HEK293 (cell line): ENCODE measurements around the gene ABR.
"Not testable (repeated sequence)": the region's sequence is repeated elsewhere in the genome, so short reads cannot be mapped to it uniquely, and the experiment has no call there.

Experiments used
- CTCF ChIA-PET: fragments of 350-600 bp; formaldehyde crosslinking; extraction: SDS; loops from one replicate; lab custom pipeline; 2021; ENCODE audit warnings: antibody characterized with exemption; lab: Yijun Ruan, JAX
- POLR2A ChIA-PET: fragments of 300-600 bp; formaldehyde crosslinking; extraction: SDS; loops from one replicate; lab custom pipeline; 2020; ENCODE audit warnings: antibody characterized with exemption, inconsistent platforms; lab: Yijun Ruan, JAX
- H3K27ac ChIP-seq: fragments of 200-500 bp; sonication (Bioruptor generic); 2 replicates; pipeline ENCODE4 v1.5.1; 2014; ENCODE audit warnings: low read depth, low read length, control low read depth, inconsistent platforms; ENCODE audit errors: extremely low read depth
- H3K36me3 ChIP-seq, 2 experiments: fragments of 200-500 bp in 1 of 2; sonication (Bioruptor generic) in 1 of 2; 1 replicate in 1 of 2; 2 replicates in 1 of 2; pipeline ENCODE4 v1.5.1; 2014 to 2017; ENCODE audit warnings: inconsistent platforms in 2 of 2, low read length in 2 of 2; ENCODE audit not compliant: control insufficient read depth in 2 of 2, insufficient read depth in 1 of 2
- H3K4me1 ChIP-seq: fragments of 200-500 bp; sonication (Bioruptor generic); 2 replicates; pipeline ENCODE4 v1.5.1; 2014; ENCODE audit warnings: mild to moderate bottlenecking, low read length, inconsistent platforms; ENCODE audit not compliant: control insufficient read depth, insufficient read depth
- H3K4me3 ChIP-seq: 2 replicates; pipeline ENCODE4 v1.5.1; 2011; ENCODE audit warnings: low read depth, mild to moderate bottlenecking, control low read depth, low read length, moderate library complexity
- H3K9me3 ChIP-seq: fragments of 200-500 bp; sonication (Bioruptor generic); 2 replicates; pipeline ENCODE4 v1.5.1; 2014; ENCODE audit warnings: low read depth, low read length, inconsistent platforms; ENCODE audit not compliant: control insufficient read depth, insufficient read depth
- GLIS1 ChIP-seq: fragments of 450-650 bp; formaldehyde crosslinking; IDR thresholded peaks from 2 replicates; pipeline ENCODE4 v1.5.1; 2016; ENCODE audit warnings: missing biosample characterization, missing genetic modification characterization
- MEIS1 ChIP-seq: sonication (generic); formaldehyde crosslinking; IDR thresholded peaks from 2 replicates; pipeline ENCODE4 v1.8.1; 2022; ENCODE audit warnings: missing genetic modification reagents, mild to moderate bottlenecking, borderline replicate concordance
- ZBTB17 ChIP-seq: fragments of 450-650 bp; formaldehyde crosslinking; IDR thresholded peaks from 2 replicates; pipeline ENCODE4 v1.5.1; 2016; ENCODE audit warnings: missing biosample characterization, missing genetic modification characterization
- ZIC2 ChIP-seq: fragments of 450-650 bp; formaldehyde crosslinking; IDR thresholded peaks from 2 replicates; pipeline ENCODE4 v1.5.1; 2016; ENCODE audit warnings: missing biosample characterization, missing genetic modification characterization
- ZNF133 ChIP-seq: fragments of 450-650 bp; formaldehyde crosslinking; IDR thresholded peaks from 2 replicates; pipeline ENCODE4 v1.5.1; 2016; ENCODE audit warnings: missing biosample characterization, missing genetic modification characterization
- ZNF311 ChIP-seq: fragments of 450-650 bp; formaldehyde crosslinking; IDR thresholded peaks from 2 replicates; pipeline ENCODE4 v1.5.1; 2017; ENCODE audit warnings: missing biosample characterization, missing genetic modification characterization, borderline replicate concordance
- ZNF558 ChIP-seq: fragments of 450-650 bp; formaldehyde crosslinking; IDR thresholded peaks from 2 replicates; pipeline ENCODE4 v1.5.1; 2016; ENCODE audit warnings: missing biosample characterization, missing genetic modification characterization
- ZNF585B ChIP-seq: fragments of 450-650 bp; formaldehyde crosslinking; IDR thresholded peaks from 2 replicates; pipeline ENCODE4 v1.5.1; 2016; ENCODE audit warnings: missing biosample characterization, missing genetic modification characterization
- ZNF660 ChIP-seq: fragments of 450-650 bp; IDR thresholded peaks from 2 replicates; pipeline ENCODE4 v1.5.1; 2018; ENCODE audit warnings: missing biosample characterization, mild to moderate bottlenecking, missing genetic modification characterization
- ZNF76 ChIP-seq: fragments of 450-650 bp; formaldehyde crosslinking; IDR thresholded peaks from 2 replicates; pipeline ENCODE4; 2016; ENCODE audit warnings: low read depth, missing biosample characterization, missing genetic modification characterization, borderline replicate concordance
- ZNF792 ChIP-seq: fragments of 450-650 bp; formaldehyde crosslinking; IDR thresholded peaks from 2 replicates; pipeline ENCODE4 v1.5.1; 2016; ENCODE audit warnings: missing biosample characterization, missing genetic modification characterization

Gene ABR

DNA sequence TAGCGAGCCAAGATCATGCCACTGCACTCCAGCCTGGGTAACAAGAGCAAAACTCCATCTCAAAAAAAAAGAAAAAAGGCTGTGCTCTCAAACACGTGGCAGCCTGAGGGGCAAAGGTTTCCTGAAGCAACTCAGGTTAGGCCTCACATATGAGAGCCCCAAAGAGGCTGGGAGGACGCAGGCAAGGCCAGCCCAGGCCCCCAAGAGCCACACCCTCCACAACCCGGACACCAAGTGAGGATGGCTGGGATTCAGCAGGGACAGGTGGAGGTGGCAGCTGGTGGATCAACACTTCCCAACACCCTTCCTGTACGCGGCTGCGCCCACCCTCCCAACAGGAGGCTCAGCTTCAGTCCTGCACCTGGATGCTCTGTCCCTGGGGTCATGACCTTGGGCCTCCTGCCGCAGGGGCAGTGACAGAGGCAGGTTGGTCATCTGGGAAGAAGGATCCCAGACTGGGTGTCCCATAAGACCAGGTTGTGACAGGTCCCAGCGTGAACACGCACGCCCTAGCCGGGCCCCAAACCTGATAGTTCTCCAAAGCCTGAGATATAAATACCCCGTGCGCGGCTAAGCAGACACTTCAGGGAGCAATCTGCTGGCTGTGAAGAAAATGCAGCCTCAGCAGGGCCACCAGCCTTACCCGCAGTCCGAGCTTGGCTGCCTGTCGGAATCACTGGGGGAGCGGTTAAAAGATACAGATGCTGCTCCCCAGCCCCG lies 104.7 kb downstream of the ABR start:
- POLR2A ChIA-PET, result no interaction called here
- CTCF ChIA-PET, result interaction anchor here (0.6 to 1.1 kb wide), 5 partner anchors 15 to 357 kb away, joined by 3 to 5 read pairs (median 3); no protein-coding TSS in a partner anchor

GRCh38 chr17:1073963-1074625 lies 105.7 kb downstream of the ABR start:
- peaks cover 9 to 51% of the 10 kb centered on the region in 2 experiments; a peak in 2 of 3 replicates for H3K36me3 ChIP-seq
- H3K9me3 ChIP-seq, H3K4me3 ChIP-seq, H3K4me1 ChIP-seq: not testable (repeated sequence)
- 0 out of 2 replicates have a peak, but pooled peaks have one; percentile 17 for TF ChIP-seq ZIC2 (tag by site-specific recombination)
- TF ChIP-seq, all 188 proteins: peak for 1; not testable (repeated sequence) for 187
- CTCF ChIA-PET, result interaction anchor here (0.6 to 0.8 kb wide), 2 partner anchors 14 to 16 kb away, joined by 3 read pairs; no protein-coding TSS in a partner anchor
- POLR2A ChIA-PET, H3K27ac ChIP-seq: not testable (repeated sequence)

More for the DNA sequence above, 104.7 kb downstream of the ABR start:
- H3K4me3 ChIP-seq, result no peak overlapping the region
- TF ChIP-seq ZNF558 (tag by site-specific recombination), result no peak
- TF ChIP-seq ZNF792, result no peak
- no peak for TF ChIP-seq ZBTB17 (tag by site-specific recombination)
- peak; percentile 59 for TF ChIP-seq ZIC2 (tag by site-specific recombination)
- no peak for TF ChIP-seq MEIS1 (CRISPR knock-in tag)
- no peak overlapping the region for H3K27ac ChIP-seq
- H3K4me1 ChIP-seq, result peaks cover 3% of the 10 kb centered on the region; the same call in 1 of the 2 replicates
- H3K9me3 ChIP-seq, result no peaks in the 10 kb centered on the region
- peaks cover 6 to 52% of the 10 kb centered on the region in 2 experiments; a peak in 2 of 3 replicates for H3K36me3 ChIP-seq

DNA sequence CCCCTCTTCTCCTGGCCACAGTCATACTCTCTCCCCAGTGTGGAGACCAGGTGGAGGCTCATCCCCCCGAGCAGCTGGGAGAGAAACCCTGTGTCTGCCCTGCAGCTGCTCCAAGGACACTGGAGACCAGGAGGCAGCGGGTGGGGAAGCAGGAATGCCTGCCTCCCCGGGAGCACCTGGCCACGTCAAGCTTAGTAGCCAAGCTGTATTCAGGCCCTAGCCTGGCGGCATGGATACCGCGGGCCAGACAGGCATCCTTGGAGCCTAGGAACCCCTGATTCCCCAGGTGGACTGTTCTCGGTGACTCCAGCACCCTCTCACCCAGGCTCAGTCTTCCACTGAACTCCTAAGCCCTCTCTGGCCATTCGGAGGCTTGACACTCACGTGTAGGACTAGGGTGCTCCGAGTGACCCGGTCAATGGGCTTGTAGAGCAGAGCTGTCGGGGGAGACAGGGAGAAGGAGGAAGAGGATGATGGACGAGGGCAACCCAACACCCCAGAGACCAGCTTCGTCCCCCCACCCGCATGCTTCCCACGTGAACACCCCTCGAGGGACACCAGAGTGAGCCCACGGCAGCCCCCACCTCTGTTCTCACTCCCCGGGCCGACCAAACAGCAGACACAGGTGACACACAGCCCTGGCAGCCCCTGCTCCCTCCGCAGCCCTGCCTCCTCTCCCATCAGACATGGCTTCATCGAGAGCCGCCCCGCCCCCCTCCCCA lies 106.4 kb downstream of the ABR start:
- Histone ChIP-seq H3K4me3 (no peak overlapping the region), H3K27ac (no peak overlapping the region), H3K36me3 (peaks cover 9 to 56% of the 10 kb centered on the region in 2 experiments; a peak in 2 of 3 replicates), H3K9me3 (no peaks in the 10 kb centered on the region), H3K4me1 (no peaks in the 10 kb centered on the region; the same call in 1 of the 2 replicates)
- TF ChIP-seq GLIS1 (tag by site-specific recombination) (peak; percentile 42; the same call in 1 of the 2 replicates), ZIC2 (tag by site-specific recombination) (peak; percentile 28), ZNF133 (no peak)
- ChIA-PET CTCF (no interaction called here), POLR2A (interaction anchor here (0.6 kb wide), 1 partner anchor 84 kb away, joined by 7 read pairs; no protein-coding TSS in a partner anchor)

DNA sequence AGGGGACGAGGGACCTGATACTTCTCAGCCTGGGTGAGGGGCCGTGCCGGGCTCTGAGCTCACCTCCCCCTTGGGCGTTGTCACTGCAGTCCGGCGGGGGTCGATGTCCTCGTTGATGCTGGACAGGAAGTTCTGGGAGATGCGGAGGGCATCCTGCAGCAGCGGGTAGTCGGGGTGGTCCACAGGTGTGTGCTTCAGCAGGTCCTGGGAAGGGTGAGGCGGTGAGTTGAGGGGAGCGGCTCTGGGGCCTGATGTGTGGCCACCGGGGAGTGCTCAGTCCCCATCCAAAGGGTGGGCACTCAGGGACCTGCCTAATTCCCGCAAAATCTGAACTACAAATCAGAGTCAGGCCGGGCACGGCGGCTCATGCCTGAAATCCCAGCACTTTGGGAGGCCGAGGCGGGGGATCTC lies 107.2 kb downstream of the ABR start:
- POLR2A ChIA-PET, result no interaction called here
- no peak for TF ChIP-seq ZNF76 (tag by site-specific recombination)
- no peak for TF ChIP-seq ZNF311 (tag by site-specific recombination)
- CTCF ChIA-PET, result no interaction called here
- H3K4me1 ChIP-seq, result no peaks in the 10 kb centered on the region; the same call in 1 of the 2 replicates
- H3K4me3 ChIP-seq, result no peak overlapping the region
- H3K36me3 ChIP-seq, result peaks cover 9 to 57% of the 10 kb centered on the region in 2 experiments; a peak in 2 of 3 replicates
- no peak overlapping the region for H3K27ac ChIP-seq
- no peaks in the 10 kb centered on the region for H3K9me3 ChIP-seq

- TF ChIP-seq ZNF585B, result no peak
- no peak for TF ChIP-seq ZNF660 (tag by site-specific recombination)
- TF ChIP-seq, all 188 proteins: peak for 0
- POLR2A ChIA-PET, result no interaction called here
- CTCF ChIA-PET, result interaction anchor here (0.6 kb wide), 1 partner anchor 135 kb away, joined by 3 read pairs; no protein-coding TSS in a partner anchor
- peaks cover 13 to 63% of the 10 kb centered on the region in 2 experiments; a peak in 2 of 3 replicates for H3K36me3 ChIP-seq
- no peaks in the 10 kb centered on the region for H3K9me3 ChIP-seq
- no peak overlapping the region for H3K27ac ChIP-seq
- no peak overlapping the region for H3K4me3 ChIP-seq
- H3K4me1 ChIP-seq, result no peaks in the 10 kb centered on the region; the same call in 1 of the 2 replicates
Observed at GRCh38 chr17:1071103-1071825, 108.5 kb downstream of the ABR start.
